DMS79 treated with DMSO at 0.1 percent for 48 hours (cell line): ENCODE results near the gene BIRC6.
"Not testable (repeated sequence)": the region's sequence is repeated elsewhere in the genome, so short reads cannot be mapped to it uniquely, and the experiment has no call there.

Source experiments
- DNase-seq: peaks from one replicate; lab custom pipeline; 2025; lab: John Stamatoyannopoulos, UW

The BIRC6 gene, protein sequence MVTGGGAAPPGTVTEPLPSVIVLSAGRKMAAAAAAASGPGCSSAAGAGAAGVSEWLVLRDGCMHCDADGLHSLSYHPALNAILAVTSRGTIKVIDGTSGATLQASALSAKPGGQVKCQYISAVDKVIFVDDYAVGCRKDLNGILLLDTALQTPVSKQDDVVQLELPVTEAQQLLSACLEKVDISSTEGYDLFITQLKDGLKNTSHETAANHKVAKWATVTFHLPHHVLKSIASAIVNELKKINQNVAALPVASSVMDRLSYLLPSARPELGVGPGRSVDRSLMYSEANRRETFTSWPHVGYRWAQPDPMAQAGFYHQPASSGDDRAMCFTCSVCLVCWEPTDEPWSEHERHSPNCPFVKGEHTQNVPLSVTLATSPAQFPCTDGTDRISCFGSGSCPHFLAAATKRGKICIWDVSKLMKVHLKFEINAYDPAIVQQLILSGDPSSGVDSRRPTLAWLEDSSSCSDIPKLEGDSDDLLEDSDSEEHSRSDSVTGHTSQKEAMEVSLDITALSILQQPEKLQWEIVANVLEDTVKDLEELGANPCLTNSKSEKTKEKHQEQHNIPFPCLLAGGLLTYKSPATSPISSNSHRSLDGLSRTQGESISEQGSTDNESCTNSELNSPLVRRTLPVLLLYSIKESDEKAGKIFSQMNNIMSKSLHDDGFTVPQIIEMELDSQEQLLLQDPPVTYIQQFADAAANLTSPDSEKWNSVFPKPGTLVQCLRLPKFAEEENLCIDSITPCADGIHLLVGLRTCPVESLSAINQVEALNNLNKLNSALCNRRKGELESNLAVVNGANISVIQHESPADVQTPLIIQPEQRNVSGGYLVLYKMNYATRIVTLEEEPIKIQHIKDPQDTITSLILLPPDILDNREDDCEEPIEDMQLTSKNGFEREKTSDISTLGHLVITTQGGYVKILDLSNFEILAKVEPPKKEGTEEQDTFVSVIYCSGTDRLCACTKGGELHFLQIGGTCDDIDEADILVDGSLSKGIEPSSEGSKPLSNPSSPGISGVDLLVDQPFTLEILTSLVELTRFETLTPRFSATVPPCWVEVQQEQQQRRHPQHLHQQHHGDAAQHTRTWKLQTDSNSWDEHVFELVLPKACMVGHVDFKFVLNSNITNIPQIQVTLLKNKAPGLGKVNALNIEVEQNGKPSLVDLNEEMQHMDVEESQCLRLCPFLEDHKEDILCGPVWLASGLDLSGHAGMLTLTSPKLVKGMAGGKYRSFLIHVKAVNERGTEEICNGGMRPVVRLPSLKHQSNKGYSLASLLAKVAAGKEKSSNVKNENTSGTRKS (N-terminal part only)

GRCh38 chr2:32356681-32357317, at the start of gene BIRC6:
Gene BIRC6 (plus strand): TSS chr2:32357023. CDS start chr2:32357162, 139 bp downstream.
- peak; percentile 92 for DNase-seq

DNA sequence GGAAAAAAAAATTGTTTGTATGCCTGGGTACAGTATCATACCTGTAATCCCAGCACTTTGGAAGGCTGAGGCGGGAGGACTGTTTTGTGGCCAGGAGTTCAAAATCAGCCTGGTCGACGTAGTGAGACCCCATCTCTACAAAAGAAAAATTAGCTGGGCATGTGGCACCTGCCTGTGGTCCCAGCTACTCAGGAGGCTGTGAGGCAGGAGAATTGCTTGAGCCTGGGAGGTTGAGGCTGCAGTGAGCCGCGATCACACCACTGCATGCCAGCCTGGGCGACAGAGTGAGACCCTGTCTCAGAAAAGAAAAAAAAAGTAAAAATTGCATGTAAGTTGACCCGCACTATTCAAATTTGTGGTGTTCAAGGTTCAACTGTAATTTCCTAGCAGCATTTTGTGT, 46.2 kb upstream of the BIRC6 start:
- no peak for DNase-seq

DNA sequence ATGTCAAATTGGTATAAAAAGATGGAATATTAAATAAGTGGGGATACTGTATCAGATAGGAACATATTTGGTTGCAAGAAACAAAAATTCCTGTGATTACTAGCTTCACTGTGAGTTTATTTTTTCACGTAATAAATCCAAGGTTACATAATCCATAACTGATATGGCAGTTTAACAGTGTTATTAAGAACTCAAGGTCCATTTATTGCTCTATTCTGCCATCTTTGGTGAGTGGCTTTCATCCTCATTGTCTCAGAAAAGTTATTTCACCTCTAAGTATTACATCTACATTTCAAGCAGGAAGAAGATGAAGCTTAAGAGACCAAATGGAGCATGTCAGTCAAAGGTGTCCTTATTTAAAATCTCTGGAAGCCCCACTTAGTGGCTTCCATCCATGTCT, 41.9 kb upstream of the BIRC6 start:
- DNase-seq, result no peak

GRCh38 chr2:32328679-32329078, 28.1 kb upstream of the BIRC6 start:
- not testable (repeated sequence) for DNase-seq

DNA sequence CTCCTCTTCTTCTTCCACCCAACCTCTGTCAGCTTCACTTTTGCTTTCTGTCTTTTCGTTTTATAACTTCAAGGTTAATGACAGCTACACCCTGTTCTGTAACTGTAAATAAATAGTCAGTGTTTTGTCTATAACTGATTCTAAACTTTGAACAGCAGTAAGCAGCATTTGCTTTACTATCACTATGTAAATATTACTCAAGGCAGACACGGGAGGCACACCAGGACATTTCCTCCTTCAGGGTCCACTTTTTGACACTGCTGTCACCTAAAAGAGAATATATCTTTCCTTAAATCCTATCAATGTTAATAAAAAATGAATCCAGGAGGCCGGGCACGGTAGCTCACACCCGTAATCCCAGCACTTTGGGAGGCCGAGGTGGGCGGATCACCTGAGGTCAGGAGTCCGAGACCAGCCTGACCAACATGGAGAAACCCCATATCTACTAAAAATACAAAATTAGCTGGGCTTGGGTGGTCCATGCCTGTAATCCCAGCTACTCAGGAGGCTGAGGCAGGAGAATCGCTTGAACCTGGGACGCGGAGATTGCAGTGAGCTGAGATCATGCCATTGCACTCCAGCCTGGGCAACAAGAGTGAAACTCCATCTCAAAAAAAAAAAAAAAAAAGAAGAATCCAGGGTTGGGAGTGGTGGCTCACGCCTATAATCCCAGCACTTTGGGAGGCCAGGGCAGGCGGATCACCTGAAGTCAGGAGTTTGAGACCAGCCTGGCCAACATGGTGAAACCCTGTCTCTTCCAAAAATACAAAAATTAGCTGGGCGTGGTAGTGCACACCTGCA, 27.4 kb upstream of the BIRC6 start:
- DNase-seq, result not testable (repeated sequence)

DNA sequence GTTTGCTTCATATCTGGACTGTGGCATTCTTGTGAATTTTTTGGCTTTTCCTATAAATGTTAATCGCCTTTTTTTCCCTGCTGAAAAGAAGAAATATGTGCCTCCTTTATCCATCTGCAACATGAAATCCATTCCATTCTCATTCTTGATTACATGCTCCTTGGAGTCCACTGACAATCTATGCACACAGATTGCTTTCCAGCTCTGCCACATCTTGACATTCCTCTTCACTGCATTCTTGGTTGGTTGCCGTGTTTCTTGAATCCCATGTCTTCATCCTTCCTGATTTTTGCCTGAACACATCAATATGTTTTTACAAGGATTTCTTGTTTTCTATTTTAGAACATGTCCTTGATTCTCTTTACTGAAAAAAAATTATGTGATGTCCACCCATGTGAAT, 26.7 kb upstream of the BIRC6 start:
- DNase-seq, result no peak

DNA sequence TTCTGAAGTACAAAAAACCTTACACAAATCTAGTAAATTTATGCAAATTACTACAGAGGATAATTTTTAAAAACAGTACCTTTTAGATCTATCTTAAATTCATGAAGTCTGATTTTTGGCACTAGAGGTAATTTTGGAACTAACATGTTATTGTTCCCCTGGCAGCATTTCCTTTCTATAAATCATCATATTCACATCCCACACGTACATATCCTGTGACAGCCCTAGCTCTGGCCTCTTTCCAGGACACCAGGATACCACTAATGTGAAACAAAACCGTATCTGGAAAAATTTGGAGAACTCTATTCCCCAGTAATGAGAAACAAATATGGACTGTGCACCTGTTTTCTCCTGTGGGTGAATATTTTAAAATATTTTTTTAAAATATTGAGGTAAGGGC, 14.0 kb upstream of the BIRC6 start:
- no peak for DNase-seq

DNA sequence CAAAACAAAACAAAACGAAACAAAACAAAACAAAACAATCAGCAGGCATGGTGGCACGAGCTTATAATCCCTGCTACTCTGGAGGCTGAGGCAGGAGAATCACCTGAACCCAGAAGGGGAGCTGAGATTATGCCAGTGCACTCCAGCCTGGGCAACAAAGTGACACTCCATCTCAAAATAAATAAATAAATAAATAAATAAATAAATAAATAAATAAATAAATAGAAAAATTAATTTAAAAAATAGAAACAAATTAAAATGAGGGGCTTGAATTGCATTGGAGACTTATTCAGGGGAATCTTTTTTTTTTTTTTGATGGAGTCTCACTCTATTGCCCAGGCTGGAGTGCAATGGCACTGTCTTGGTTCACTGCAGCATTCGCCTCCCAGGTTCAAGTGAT, 6.0 kb upstream of the BIRC6 start:
- not testable (repeated sequence) for DNase-seq

- peak; percentile 75 for DNase-seq
Observed at GRCh38 chr2:32355976-32356680, 695 bp upstream of the BIRC6 start.

DNA sequence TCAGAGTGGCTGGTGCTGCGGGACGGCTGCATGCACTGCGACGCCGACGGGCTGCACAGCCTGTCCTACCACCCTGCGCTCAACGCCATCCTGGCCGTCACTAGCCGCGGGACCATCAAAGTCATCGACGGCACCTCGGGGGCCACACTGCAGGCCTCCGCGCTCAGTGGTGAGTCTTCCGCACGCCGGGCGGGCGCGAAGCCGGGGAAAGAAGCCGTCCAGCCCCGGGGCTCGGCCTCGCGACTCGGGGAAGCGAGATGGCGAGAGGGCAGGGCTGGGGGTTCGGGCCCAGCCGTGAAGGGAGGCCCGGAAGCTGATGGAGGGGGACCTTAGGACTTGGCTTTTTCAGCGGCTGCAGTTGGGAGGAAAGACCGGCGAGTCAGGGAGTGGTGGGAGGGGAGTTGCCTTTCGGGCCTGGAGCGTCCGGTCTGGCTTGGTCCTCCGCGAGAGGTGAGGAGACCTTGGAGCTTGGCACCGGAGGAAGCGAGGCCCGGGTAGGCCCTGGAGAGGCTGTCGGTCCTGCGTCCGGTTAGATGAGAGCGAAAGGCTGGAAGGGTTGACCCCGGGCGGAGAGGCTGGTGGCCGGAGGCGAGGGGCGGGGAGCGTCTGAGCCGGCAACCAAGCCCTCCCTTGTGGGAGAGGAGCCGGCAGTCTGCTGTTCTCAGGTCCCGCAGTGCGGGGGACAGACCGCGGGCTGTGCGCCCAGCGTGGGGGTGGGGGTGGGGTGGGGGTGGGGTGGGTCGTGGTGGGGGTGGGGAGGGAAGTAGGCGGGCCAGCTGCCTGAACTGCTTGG, 691 bp downstream of the BIRC6 start:
- peak; percentile 22 for DNase-seq

DNA sequence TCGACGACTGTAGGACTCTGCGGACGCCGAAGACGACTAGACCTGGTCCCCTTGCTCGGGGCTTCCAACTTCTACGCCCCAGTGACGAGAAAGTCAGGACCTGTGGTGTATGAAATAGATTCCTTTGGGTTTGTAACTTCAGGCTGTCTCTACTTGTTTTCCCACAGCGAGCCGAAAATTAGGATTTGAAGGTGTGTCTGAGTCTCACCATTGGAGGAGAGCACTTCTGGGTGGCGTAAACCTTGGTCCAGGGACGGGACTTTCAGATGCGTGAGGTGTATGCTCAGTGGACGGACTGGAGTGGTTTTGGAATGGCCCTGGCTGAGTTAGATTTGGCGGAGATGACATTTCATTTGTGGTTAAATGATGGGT, 1.3 kb downstream of the BIRC6 start:
- DNase-seq, result no peak

DNA sequence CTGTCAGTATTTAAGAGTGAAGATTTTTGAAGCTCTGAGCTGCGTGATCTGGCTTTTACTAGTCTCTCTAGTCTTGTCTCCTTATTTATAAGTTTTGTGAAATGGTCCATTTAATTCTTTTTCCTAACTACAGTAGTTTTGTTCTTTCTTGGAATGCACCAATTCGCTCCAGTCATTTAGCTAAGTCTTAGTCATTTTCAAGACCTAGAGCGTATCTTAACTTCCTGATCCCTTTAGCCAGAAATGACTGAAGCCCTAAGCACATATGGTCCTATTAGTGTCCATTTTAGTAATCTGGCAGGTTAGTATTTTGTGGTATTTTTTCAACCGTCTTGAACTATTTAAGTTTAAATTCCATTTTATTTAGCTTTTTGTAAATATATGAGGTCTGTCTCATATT, 3.6 kb downstream of the BIRC6 start:
- DNase-seq, result no peak

DNA sequence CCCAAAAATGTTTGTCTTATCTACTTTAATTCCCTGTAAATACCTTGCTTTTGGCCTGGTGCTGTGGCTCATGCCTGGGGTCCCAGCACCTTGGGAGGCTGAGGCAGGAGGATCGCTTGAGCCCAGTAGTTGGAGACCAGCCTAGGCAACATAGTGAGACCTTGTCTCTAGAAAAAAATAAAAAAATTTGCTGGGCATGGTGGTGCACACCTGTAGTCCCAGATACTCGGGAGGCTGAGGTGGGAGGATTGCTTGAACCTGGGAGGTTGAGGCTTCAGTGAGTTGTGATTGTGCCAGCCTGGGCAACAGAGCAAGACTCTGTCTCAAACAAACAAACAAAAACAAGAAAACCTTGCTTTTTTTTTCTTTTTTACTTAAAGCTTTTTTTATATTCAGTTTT, 6.2 kb downstream of the BIRC6 start:
- not testable (repeated sequence) for DNase-seq

DNA sequence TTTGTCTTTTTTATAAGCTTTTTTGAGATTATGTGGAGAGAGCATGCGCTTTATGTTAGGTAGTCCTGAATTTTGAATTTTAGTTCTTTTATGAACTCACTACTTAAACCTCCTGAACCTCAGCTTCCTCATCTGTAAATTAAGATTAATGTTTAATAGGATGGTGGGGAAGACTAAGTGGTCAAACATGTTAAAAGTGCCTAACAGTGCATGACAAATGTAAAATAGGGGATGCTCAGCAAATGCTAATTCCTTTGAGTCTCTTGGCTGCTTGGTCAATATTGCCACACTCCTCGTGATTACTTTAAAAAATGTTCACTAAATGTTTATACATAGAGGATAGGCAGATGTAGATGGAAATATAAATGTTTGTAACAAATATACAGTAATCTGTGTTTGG, 6.8 kb downstream of the BIRC6 start:
- DNase-seq, result no peak

GRCh38 chr2:32364290-32364689, 7.5 kb downstream of the BIRC6 start:
- DNase-seq, result not testable (repeated sequence)

DNA sequence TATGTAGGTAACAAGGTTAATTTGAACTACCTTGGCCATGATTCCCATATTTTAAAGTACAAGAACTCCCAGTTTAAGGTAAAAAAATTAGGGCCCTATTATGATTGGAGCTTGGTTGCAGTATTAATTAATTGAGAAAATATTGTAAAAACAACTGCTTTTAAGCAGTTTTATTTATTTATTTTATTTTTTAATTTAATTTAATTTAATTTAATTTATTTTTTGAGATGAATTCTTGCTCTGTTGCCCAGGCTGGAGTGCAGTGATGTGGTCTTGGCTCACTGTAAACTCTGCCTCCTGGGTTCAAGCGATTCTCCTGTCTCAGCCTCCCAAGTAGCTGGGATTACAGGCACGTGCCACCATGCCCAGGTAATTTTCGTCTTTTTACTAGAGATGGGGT, 8.9 kb downstream of the BIRC6 start:
- DNase-seq, result not testable (repeated sequence)

GRCh38 chr2:32366595-32366994, 9.8 kb downstream of the BIRC6 start:
- no peak for DNase-seq

DNA sequence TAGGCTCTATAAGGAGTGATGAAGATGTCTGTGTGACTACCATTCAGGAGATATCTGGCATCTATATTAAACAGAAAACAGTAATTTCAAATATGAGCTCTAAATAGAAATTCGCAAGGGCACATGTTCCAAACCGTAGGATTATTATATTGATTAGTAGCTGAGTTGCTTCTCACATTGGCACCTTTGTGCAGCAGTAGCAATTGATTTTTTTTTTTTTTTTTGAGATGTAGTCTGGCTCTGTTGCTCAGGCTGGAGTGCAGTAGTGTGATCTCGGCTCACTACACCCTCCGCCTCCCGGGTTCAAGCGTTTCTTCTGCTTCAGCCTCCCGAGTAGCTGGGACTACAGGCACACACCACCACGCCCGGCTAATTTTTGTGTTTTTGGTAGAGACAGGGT, 12.4 kb downstream of the BIRC6 start:
- DNase-seq, result no peak

GRCh38 chr2:32370942-32371341, 14.1 kb downstream of the BIRC6 start:
- DNase-seq, result not testable (repeated sequence)
